AG09319 (cell line): Measurements from ENCODE around the gene PDGFB.

Source experiments
- DNase-seq: peaks from one replicate; pipeline ENCODE4 v3.0.0-alpha.2; 2010; ENCODE audit warnings: low read depth; ENCODE audit errors: extremely low read depth
- TF ChIP-seq, protein P1 (sequence below): IDR thresholded peaks from 2 replicates; pipeline ENCODE4 v1.5.1; 2011; ENCODE audit warnings: low read depth, mild to moderate bottlenecking, inconsistent platforms, low read length, moderate library complexity

PDGFB gene

DNA sequence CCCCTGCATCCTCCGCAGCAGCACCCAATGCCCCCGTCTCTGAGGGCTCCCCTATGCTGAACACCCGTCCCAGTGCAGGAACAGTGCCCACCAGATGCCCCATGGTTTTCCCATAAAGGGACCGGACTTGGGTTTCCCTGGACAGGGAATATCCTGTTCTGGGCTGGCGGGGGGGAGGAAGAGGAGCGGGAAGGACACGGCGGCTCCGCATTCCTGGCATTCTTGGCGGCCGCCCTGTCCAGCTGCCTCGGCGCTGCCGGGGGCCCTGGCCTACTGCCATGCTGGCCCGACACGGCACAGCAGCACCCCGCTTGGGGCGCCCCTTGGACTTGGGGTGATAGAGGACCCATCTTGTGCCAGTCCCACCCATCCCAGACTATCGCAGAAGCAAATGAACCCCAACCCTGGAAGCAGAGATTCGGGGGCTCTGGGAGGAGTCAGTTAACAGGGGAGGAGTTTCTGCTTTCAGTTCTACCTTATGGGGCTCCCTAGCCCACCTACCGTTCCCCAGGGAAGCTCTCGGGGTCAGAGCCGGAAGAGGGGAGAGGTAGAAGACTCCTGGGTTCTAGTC lies 68.6 kb downstream of the PDGFB start:
- DNase-seq = no peak
- TF ChIP-seq, protein P1, sequence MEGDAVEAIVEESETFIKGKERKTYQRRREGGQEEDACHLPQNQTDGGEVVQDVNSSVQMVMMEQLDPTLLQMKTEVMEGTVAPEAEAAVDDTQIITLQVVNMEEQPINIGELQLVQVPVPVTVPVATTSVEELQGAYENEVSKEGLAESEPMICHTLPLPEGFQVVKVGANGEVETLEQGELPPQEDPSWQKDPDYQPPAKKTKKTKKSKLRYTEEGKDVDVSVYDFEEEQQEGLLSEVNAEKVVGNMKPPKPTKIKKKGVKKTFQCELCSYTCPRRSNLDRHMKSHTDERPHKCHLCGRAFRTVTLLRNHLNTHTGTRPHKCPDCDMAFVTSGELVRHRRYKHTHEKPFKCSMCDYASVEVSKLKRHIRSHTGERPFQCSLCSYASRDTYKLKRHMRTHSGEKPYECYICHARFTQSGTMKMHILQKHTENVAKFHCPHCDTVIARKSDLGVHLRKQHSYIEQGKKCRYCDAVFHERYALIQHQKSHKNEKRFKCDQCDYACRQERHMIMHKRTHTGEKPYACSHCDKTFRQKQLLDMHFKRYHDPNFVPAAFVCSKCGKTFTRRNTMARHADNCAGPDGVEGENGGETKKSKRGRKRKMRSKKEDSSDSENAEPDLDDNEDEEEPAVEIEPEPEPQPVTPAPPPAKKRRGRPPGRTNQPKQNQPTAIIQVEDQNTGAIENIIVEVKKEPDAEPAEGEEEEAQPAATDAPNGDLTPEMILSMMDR = no peak

DNA sequence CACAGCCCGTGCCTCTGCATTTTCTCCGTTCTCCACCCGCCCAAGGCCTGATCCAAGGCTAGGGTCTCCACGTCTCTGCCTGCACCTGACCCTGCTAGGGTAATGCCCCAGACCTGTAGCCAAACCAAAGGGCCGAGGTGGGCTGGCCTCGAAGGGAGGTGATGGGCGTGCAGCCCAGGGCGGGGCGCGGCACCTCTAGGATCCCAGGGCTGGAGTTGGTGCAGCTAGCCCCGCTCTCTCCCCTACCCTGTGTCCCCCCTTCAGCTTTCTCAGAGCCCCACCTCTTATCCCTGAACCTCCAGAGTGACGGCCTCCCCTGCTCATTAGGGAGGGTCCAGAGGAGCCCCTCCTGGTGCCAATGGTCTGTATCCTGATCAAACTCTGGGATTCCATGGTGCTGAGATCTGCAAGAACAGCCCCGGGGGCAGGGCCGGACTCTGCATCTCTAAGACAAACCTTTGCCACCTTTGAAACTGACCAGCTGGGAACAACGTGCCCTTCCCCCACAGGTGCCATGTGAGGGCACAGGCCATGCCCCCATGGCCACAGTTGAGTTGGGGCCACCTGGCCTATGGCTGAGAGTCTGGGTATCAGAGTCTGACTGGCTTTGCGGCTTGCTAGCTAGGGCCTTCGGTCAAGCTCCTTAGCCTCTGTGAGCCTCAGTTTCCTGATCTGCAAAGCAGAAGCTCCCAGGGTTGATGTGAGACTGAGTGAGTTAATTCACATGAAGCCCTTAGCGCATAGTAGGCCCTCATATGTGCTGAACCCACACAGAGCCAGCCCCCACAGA lies 69.2 kb downstream of the PDGFB start:
- no peak for DNase-seq
- TF ChIP-seq, protein P1 = no peak

DNA sequence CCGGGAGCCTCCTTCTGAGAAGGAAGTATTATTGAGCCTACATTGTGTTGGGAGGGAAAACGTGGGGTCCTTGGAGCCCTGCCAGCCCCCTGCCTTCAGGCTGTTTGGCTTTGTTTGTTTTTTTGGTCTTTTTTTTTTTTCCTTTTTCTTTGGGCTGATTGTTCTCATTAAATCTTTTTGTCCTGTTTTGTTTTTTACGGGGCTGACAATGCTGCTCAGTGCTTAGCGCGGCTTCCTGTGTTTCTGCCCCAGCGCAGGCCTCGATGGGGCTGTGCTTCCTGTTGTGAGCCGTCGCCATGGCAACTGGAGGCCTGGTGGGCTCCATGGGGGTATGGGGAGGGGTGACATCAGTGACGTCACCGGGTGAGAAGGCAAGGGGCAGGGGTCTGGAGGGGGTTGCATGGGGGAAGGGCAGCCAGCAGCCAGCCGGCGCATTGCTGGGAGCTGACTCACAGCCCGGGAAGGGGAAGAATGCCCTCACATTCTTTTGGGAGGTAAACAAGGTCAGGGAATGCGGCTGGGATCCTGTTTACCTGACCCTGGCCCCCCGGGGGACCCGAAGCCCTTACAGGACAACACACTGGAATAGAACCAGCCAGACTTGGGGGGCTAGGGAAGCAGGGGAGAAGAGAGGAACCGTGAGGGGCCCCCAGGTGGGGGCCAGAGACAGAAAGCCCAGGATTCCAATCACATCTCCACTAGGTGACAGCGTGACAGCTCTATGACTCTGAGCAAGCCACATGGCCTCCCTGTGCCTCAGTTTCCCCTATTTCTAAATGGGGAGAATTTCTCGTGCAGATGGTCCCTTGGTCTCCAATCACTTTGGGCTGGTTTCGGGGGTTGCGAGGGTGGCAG lies 70.1 kb downstream of the PDGFB start:
- DNase-seq = no peak
- TF ChIP-seq, protein P1 = no peak

DNA sequence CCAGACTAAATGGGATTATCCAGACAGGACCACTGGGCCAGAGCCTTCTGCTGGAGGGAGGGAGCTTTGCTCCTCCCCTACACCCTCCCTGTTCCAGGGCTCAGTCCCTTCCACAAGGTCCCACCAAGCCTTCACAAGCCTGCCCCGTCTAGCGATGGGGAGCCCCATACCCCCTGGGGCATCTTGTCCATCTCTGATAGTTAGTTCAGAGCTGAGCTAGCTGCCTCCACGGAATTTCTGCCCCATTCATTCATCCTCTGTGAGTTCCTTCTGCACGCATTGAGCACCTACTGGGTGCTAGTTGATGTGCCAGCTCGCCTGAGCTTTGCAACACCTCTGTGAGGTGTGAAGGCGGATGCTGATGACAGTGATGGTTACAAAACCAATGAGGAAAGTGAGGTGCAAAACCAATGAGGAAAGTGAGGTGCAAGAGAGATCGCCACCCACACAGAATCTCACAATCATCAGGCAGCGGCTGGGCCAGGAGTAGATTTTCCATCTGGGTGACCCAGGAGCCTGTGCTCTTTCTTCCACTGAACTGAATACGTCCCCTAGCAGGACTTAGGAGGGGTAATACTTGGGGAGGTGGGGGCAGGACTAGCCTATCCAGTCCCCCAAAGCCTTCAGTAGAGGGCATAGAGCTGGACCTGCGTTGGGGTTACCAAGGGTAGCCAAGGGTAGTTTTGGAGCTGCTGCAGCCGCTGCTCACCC lies 70.8 kb downstream of the PDGFB start:
- TF ChIP-seq, protein P1 = no peak
- no peak for DNase-seq
